ENCODE data around the gene APOL2.

DNA sequence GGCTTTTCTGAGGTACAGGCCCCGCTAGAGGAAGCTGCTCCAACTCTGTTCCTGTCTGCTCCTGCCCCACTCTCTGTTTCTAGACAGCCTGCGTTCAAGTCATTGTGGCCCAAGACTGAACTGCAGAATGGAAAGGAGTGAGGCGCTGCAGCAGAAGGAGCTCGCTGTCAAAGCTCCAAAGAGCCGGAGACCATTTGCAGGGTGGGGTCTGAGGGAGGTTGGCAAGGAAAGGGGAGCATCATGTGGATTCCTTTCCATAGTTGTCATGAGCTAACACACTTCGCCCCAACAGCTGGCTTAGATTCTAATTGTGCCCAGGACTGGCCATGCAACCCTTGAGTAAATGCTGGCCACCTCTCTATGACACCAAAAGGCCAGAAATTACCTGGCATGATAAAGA, 56.5 kb downstream of the APOL2 start:
- TF ChIP-seq, protein P1, sequence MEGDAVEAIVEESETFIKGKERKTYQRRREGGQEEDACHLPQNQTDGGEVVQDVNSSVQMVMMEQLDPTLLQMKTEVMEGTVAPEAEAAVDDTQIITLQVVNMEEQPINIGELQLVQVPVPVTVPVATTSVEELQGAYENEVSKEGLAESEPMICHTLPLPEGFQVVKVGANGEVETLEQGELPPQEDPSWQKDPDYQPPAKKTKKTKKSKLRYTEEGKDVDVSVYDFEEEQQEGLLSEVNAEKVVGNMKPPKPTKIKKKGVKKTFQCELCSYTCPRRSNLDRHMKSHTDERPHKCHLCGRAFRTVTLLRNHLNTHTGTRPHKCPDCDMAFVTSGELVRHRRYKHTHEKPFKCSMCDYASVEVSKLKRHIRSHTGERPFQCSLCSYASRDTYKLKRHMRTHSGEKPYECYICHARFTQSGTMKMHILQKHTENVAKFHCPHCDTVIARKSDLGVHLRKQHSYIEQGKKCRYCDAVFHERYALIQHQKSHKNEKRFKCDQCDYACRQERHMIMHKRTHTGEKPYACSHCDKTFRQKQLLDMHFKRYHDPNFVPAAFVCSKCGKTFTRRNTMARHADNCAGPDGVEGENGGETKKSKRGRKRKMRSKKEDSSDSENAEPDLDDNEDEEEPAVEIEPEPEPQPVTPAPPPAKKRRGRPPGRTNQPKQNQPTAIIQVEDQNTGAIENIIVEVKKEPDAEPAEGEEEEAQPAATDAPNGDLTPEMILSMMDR (conservative IDR thresholded peaks at IDR 0.05; ENCODE audit: low read length), result no peak
- TF ChIP-seq EZH2phosphoT487 (IDR thresholded peaks at IDR 0.05; ENCODE audit: borderline replicate concordance, low read depth, low read length), result no peak
